Activated CD4-positive, CD25-positive, alpha-beta regulatory T cell treated with anti-CD3 and anti-CD28 coated beads, Interleukin-2, amount 50 U/mL, for 16 hours (primary cell): ENCODE measurements around the gene CEL.
"Not testable (repeated sequence)": the region's sequence is repeated elsewhere in the genome, so short reads cannot be mapped to it uniquely, and the experiment has no call there.

ENCODE experiments used
- DNase-seq: peaks from one replicate; pipeline ENCODE4 v3.0.0-alpha.2; 2020; ENCODE audit warnings: low read depth, low spot score

CEL gene

DNA sequence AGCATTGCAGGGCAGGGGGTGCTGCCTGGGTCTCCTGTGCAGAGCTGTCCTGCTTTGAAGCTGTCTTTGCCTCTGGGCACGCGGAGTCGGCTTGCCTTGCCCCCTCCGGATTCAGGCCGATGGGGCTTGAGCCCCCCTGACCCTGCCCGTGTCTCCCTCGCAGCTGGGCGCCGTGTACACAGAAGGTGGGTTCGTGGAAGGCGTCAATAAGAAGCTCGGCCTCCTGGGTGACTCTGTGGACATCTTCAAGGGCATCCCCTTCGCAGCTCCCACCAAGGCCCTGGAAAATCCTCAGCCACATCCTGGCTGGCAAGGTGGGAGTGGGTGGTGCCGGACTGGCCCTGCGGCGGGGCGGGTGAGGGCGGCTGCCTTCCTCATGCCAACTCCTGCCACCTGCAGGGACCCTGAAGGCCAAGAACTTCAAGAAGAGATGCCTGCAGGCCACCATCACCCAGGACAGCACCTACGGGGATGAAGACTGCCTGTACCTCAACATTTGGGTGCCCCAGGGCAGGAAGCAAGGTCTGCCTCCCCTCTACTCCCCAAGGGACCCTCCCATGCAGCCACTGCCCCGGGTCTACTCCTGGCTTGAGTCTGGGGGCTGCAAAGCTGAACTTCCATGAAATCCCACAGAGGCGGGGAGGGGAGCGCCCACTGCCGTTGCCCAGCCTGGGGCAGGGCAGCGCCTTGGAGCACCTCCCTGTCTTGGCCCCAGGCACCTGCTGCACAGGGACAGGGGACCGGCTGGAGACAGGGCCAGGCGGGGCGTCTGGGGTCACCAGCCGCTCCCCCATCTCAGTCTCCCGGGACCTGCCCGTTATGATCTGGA is 2.7 kb downstream of the CEL start:
- no peak for DNase-seq

DNA sequence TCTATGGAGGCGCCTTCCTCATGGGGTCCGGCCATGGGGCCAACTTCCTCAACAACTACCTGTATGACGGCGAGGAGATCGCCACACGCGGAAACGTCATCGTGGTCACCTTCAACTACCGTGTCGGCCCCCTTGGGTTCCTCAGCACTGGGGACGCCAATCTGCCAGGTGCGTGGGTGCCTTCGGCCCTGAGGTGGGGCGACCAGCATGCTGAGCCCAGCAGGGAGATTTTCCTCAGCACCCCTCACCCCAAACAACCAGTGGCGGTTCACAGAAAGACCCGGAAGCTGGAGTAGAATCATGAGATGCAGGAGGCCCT is 3.2 kb downstream of the CEL start:
- no peak for DNase-seq

DNA sequence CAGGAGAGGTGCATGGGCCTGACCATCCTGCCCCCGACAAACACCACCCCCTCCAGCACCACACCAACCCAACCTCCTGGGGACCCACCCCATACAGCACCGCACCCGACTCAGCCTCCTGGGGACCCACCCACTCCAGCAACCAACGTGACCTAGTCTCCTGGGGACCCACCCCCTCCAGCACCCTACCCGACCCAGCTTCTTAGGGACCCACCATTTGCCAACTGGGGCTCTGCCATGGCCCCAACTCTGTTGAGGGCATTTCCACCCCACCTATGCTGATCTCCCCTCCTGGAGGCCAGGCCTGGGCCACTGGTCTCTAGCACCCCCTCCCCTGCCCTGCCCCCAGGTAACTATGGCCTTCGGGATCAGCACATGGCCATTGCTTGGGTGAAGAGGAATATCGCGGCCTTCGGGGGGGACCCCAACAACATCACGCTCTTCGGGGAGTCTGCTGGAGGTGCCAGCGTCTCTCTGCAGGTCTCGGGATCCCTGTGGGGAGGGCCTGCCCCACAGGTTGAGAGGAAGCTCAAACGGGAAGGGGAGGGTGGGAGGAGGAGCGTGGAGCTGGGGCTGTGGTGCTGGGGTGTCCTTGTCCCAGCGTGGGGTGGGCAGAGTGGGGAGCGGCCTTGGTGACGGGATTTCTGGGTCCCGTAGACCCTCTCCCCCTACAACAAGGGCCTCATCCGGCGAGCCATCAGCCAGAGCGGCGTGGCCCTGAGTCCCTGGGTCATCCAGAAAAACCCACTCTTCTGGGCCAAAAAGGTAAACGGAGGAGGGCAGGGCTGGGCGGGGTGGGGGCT is 4.6 kb downstream of the CEL start:
- no peak for DNase-seq

DNA sequence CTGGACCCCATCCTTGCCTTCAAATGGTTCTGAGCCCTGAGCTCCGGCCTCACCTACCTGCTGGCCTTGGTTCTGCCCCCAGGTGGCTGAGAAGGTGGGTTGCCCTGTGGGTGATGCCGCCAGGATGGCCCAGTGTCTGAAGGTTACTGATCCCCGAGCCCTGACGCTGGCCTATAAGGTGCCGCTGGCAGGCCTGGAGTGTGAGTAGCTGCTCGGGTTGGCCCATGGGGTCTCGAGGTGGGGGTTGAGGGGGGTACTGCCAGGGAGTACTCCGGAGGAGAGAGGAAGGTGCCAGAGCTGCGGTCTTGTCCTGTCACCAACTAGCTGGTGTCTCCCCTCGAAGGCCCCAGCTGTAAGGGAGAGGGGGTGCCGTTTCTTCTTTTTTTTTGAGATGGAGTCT is 5.2 kb downstream of the CEL start:
- no peak for DNase-seq

DNA sequence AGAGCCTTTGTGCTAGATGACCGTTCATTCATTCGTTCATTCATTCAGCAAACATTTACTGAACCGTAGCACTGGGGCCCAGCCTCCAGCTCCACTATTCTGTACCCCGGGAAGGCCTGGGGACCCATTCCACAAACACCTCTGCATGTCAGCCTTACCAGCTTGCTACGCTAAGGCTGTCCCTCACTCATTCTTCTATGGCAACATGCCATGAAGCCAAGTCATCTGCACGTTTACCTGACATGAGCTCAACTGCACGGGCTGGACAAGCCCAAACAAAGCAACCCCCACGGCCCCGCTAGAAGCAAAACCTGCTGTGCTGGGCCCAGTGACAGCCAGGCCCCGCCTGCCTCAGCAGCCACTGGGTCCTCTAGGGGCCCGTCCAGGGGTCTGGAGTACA is 6.0 kb downstream of the CEL start:
- no peak for DNase-seq

DNA sequence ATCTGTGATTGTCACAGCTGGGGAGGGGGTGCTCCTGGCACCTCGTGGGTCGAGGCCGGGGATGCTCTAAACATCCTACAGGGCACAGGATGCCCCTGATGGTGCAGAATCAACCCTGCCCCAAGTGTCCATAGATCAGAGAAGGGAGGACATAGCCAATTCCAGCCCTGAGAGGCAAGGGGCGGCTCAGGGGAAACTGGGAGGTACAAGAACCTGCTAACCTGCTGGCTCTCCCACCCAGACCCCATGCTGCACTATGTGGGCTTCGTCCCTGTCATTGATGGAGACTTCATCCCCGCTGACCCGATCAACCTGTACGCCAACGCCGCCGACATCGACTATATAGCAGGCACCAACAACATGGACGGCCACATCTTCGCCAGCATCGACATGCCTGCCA is 6.7 kb downstream of the CEL start:
- not testable (repeated sequence) for DNase-seq

DNA sequence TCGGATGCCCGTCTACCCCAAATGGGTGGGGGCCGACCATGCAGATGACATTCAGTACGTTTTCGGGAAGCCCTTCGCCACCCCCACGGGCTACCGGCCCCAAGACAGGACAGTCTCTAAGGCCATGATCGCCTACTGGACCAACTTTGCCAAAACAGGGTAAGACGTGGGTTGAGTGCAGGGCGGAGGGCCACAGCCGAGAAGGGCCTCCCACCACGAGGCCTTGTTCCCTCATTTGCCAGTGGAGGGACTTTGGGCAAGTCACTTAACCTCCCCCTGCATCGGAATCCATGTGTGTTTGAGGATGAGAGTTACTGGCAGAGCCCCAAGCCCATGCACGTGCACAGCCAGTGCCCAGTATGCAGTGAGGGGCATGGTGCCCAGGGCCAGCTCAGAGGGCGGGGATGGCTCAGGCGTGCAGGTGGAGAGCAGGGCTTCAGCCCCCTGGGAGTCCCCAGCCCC is 8.8 kb downstream of the CEL start:
- not testable (repeated sequence) for DNase-seq

DNA sequence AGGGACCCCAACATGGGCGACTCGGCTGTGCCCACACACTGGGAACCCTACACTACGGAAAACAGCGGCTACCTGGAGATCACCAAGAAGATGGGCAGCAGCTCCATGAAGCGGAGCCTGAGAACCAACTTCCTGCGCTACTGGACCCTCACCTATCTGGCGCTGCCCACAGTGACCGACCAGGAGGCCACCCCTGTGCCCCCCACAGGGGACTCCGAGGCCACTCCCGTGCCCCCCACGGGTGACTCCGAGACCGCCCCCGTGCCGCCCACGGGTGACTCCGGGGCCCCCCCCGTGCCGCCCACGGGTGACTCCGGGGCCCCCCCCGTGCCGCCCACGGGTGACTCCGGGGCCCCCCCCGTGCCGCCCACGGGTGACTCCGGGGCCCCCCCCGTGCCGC is 9.2 kb downstream of the CEL start:
- DNase-seq = not testable (repeated sequence)

DNA sequence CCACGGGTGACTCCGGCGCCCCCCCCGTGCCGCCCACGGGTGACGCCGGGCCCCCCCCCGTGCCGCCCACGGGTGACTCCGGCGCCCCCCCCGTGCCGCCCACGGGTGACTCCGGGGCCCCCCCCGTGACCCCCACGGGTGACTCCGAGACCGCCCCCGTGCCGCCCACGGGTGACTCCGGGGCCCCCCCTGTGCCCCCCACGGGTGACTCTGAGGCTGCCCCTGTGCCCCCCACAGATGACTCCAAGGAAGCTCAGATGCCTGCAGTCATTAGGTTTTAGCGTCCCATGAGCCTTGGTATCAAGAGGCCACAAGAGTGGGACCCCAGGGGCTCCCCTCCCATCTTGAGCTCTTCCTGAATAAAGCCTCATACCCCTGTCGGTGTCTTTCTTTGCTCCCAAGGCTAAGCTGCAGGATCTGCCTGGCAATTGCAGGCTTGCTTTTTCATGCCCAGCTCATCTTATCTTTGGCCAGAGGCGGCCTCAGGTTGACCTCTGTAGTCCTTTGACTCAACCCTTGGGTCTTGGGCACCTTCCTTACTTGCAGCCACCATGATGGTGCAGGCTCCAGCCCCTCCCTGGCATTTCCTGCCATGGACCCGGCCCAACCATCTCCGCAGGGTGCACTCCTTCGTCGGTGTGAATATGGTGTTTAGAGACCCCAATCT is 9.8 kb downstream of the CEL start:
- DNase-seq = no peak

DNA sequence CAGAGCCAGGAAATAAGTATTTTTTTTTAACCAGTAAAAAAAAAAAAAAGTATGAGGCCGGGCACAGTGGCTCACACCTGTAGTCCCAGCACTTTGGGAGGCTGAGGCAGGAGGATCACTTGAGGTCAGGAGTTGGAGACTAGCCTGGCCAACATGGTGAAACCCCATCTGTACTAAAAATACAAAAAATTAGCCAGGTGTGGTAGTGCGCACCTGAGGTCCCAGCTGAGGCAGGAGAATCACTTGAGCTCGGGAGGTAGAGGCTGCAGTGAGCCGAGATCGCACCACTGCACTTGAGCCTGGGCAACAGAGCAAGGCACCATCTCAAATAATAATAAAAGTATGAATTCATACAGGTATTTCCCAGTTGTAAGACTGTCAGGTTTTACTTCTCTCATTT is 10.4 kb downstream of the CEL start:
- not testable (repeated sequence) for DNase-seq

DNA sequence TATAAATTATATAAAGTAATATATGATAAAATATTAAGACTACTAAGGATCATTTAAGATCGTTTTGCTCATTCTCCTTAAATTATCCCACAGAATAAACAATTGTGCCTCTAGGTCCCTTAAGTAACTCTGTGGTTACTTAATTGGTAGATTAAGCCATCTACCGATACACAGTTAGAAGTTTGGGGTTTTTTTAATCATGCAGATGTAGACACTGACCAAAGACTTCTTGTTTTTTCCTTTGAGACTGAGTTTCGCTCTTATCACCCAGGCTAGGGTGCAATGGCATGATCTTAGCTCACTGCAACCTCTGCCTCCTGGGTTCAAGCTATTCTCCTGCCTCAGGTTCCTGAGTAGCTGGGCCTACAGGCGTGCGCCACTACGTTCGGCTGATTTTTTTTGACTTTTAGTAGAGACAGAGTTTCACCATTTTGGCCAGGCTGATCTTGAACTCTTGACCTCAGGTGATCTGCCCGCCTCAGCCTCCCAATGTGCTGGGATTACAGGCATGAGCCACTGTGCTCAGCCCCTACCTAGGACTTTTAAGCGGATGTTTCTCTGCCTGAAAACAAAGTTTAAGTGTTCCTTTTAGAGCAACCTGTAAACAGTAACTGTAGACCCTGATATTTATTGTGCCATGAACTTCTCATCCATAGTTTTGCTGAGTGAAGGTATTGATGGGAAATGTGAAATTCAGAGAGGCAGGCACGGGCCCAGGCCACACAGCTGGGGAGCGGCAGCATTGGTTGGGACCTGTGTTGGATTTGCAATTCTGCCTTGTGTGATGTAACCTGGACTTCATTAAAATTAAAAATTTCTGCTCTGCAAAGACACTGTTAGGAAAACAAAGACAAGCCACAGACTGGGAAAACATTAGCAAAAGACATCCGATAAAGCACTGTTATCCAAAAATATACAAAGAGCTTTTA is 11.6 kb downstream of the CEL start:
- no peak for DNase-seq

DNA sequence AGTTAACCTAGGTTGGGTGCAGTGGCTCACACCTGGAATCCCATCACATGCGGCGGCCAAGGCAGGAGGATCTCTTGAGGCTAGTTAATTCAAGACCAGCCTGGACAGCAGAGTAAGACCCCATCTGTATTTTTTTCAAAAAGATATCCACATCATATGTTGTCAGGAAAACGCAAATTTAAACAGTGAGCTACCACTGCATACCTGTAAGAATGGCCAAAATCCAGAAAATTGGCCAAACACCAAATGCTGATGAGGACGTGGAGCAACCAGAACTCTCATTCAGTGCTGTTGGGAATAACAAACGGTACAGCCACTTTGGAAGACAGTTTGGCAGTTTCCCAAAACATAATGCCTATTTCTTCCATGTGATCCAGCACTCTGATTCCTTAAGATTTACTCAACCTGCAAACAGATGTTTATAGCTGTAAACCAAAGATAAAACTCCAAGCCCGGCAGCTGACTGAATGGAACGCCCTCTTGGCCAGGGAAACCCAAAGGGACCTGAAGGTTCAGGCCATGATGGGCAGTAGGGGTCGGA is 12.4 kb downstream of the CEL start:
- no peak for DNase-seq

DNA sequence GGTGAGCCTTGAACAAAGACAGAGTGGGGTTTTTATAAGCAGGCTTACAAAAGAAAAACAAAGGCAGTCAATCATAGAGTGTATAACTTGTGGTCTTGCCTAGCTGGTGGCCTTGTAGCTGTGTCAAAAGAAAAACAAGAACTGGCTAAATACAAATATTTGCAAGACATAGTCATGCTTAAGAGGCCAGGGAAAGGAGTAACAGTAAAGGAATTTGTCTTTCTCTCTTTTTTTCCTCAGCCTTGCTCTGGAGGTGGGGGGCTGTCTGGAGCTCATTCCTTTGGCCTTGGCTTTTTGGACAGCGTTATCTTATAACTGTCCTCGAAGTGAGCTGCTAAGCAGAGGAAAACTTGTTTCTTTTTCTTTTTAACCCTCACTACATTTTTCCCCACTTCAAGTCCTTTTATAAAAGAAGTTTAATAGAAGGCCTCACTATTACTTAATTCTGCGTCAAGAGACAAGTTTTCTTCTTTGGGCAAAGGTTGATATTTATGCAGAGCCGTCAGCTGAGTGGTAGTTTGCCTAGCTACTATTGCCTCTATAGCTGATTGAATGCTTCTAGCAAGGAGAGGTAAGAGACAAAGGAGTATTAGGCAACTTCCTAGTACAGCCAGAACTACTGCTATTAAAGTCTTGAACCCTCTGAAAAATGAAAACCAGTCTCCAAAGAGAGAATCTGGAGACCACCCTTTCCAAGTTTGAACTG is 14.3 kb downstream of the CEL start:
- DNase-seq = no peak

DNA sequence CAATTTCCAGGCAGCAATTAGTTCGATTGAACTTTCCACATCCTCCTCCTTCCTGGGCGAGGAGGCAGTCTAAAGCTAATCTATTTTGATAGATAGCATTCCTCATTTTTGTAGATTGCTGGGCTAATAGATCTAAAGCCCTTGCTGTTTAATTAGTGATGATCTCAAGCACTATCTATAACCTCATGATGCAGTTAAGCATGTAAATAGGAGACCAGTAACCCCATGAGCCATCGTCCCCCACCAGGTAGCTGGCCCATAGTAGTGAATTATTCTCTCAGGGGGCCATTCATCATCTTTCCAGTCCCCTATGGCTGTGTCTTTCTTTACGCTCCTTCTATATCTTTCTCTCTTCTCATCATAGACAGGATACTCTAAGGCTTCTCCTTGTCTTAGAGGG is 14.9 kb downstream of the CEL start:
- no peak for DNase-seq

DNA sequence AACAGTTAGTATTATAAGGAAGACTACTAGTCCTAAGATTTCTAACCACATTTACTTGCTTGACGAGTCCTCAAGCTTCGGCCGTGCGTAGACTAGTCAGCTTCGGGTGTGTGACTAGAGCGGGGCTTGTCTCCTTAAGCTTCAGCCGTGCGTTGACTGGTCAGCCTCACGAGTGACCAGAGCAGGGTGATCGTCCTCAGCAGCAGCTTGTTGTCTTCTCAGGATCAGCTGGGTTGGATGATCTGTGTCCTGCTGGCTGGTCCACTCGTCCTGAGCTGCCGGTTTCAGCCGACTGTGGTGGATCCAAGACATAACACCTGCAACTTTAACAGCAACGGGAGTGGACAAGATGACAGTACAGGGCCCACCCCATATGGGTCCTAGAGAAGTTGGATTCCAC is 16.7 kb downstream of the CEL start:
- DNase-seq = no peak

DNA sequence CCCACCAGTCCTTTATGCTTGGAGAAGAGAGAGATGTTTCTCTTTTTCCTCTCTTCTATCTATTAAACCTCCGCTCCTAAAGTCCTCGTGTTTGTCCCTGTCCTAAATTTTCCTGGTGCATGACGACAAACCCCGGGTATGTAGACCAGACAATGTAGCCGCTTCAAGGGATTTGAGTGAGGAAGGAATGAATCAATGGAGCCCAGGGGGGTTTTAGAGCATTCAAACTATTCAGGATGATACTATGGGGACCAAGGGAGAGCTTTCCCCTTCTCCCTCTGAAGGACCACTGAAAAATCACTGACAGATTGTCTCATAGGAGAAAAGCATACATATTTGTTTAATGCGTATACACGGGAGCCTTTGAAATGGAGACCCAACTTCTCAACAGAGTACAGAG is 18.4 kb downstream of the CEL start:
- no peak for DNase-seq

DNA sequence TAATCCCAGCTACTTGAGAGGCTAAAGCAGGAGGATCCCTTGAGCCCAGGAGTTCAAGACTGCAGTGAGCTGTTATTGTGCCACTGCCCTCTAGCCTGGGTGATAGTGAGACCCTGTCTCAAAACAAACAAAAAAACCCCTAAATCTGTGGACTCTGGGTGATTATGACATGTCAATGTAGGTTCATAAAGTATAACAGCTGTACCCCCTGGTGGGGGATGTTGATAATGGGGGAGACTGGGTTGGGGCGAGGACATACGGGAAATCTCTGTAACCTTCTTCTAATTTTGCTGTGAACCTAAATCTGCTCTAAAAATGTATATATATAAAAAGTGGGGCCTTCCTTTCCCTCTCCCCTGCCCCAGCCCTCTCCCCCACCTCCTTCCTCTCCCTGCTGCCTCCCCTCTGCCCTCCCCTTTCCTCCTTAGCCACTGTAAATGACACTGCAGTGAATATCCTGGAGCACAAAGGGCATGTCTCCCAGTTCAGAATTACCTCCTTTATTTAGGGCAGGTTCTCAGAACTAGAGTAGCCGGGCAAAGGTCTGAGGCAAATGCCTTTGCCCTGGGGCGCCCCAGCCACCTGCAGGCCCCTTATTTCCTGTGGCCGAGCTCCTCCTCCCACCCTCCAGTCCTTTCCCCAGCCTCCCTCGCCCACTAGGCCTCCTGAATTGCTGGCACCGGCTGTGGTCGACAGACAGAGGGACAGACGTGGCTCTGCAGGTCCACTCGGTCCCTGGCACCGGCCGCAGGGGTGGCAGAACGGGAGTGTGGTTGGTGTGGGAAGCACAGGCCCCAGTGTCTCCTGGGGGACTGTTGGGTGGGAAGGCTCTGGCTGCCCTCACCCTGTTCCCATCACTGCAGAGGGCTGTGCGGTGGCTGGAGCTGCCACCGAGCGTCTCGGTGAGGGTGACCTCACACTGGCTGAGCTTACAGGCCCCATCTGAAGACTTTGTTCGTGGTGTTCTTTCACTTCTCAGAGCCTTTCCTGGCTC is 19.3 kb downstream of the CEL start:
- not testable (repeated sequence) for DNase-seq

DNA sequence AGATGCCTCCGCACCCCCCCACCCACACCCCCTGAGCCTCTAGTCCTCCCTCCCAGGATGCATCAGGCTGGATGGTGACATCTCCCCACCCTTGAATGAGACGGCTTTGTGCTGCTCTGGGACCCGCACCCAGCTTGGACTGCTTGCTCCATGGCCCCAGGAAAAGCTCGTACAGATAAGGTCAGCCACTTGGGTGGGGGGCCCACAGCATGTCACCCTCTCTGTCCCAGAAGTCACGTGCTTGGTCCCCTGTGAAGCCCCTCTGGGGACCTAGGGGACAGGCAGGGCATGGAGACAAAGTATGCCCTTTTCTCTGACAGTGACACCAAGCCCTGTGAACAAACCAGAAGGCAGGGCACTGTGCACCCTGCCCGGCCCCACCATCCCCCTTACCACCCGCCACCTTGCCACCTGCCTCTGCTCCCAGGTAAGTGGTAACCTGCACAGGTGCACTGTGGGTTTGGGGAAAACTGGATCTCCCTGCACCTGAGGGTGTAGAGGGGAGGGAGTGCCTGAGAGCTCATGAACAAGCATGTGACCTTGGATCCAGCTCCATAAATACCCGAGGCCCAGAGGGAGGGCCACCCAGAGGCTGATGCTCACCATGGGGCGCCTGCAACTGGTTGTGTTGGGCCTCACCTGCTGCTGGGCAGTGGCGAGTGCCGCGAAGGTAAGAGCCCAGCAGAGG is 20.3 kb downstream of the CEL start:
- not testable (repeated sequence) for DNase-seq

DNA sequence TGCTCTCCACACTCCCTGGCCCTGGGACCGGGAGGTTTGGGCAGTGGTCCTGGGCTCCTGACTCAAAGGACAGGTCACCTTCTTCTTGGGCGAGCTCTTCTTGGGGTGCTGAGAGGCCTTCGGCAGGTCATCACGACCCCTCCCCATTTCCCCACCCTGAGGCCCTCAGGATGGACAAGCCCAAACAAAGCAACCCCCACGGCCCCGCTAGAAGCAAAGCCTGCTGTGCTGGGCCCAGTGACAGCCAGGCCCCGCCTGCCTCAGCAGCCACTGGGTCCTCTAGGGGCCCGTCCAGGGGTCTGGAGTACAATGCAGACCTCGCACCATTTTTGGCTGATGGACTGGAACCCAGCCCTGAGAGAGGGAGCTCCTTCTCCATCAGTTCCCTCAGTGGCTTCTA is 21.9 kb downstream of the CEL start:
- DNase-seq = not testable (repeated sequence)
